Large intestine (tissue), 3 donors: ENCODE results near the gene THSD7B. TPM values are rescaled to one million over a fixed set of nuclear protein-coding genes. Genes with fewer than 3 reads are reported as not detected.
"Not testable (repeated sequence)": the region's sequence is repeated elsewhere in the genome, so short reads cannot be mapped to it uniquely, and the experiment has no call there.

Experiments
- DNase-seq, 2 donors: peaks; one replicate each; pipeline versions ENCODE4 v3.0.0 to v3.0.0-alpha.2; 2013
- H3K27ac ChIP-seq: one replicate; pipeline ENCODE4 v1.5.1; 2013; ENCODE audit warnings: low read length
- H3K27me3 ChIP-seq: 2 replicates; pipeline ENCODE4 v1.6.1; 2013; ENCODE audit warnings: low read length; ENCODE audit not compliant: control insufficient read depth, insufficient read depth
- H3K36me3 ChIP-seq: 2 replicates; pipeline ENCODE4 v1.6.1; 2013; ENCODE audit warnings: low read length; ENCODE audit not compliant: control insufficient read depth, insufficient read depth
- H3K4me1 ChIP-seq: one replicate; pipeline ENCODE4 v1.6.1; 2013; ENCODE audit warnings: low read length; ENCODE audit not compliant: control insufficient read depth, insufficient read depth
- H3K4me3 ChIP-seq: one replicate; pipeline ENCODE4 v1.5.1; 2013; ENCODE audit warnings: low read length
- H3K9me3 ChIP-seq: one replicate; pipeline ENCODE4 v1.6.1; 2013; ENCODE audit warnings: mild to moderate bottlenecking, low read depth, low read length, moderate library complexity; ENCODE audit not compliant: control insufficient read depth
- WGBS: methylation state at CpG from one replicate; pipeline ENCODE4 v1.1.5; 2013; ENCODE audit warnings: low lambda C conversion rate; ENCODE audit not compliant: insufficient coverage; 5-methylcytosine and 5-hydroxymethylcytosine counted together
- polyA plus RNA-seq: library from polyadenylated mRNA; unstranded; fragments of 120-200 nt; gene quantifications from one replicate; pipeline ENCODE4 v1.2.1, GENCODE V29; 2013

Gene THSD7B
- polyA plus RNA-seq, 1 donor = 2.2 TPM

- not testable (repeated sequence) for H3K9me3 ChIP-seq, H3K27ac ChIP-seq, H3K4me1 ChIP-seq, H3K36me3 ChIP-seq, DNase-seq, H3K4me3 ChIP-seq, H3K27me3 ChIP-seq
- no CpG with 5 or more reads among the region's 1 CpG for WGBS
Measured at GRCh38 chr2:137700250-137700649, 934.9 kb downstream of the THSD7B start.

DNA sequence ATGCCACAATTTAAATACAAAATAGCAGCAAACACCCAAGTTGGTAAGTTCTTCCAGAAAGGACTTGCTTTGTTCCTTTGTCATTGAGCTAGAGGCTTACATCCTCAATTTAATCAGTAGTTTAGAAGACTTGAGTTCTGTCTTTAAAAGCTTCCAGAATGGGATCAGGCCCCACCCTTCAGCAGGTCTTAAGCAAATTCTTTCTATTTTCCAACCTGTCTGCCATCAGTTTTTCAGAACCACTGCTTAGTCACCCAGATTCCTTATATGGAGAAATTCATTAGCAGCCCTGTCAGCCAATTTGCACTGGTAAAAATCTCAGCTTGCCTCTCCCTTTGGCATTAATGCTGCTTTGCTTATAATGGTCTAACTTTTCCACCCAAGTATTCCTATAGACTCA is 935.3 kb downstream of the THSD7B start:
- Histone ChIP-seq H3K27me3 (no peaks in the 10 kb centered on the region), H3K9me3 (peaks cover 3% of the 10 kb centered on the region), H3K4me3 (no peak overlapping the region), H3K36me3 (no peaks in the 10 kb centered on the region), H3K4me1 (no peaks in the 10 kb centered on the region), H3K27ac (no peak overlapping the region)
- DNase-seq = no peak

GRCh38 chr2:137705296-137705695 is 940.0 kb downstream of the THSD7B start:
- H3K9me3 ChIP-seq = peaks cover 3% of the 10 kb centered on the region
- 77% methylated on average over 2 of the region's 4 CpGs for WGBS
- no peak for DNase-seq

DNA sequence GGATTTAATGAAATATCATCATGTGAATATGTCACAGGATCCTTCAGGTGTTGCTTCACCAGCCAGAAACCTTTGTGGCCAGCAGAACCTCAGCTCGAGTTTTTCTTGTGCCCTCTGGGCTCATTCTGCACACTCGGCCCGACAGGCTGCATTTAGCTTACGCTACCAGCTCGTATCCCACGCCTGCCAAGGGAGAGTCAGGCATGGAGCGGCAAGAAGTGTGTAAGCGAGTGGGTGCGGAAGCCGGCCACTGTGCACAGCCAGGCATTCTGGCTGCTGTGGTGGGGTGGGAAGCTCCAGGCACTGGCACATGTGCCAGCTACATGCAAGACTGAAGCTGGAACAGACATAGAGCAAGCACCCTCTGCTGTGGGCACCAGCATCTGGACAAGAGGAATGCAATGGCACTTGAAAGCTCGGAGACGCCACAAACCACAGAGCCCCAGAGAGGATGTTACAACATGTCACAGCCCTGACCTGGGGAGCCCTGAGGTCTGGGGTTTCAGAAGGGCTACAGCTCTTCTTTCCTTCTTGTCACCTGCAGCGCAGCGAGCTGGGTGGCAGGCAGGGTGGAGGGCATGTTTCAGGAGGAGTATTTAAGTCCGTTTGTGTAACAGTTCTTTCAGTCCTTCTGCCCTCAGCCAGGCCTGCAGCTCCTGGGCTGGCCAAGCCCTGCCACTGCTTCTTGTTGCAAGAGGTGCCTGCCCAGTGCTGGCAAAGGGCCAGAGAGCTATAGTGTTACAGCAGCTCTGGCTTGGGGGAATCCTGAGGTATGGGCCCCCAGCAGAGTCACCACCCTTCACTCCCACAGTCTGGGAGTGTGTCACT is 941.7 kb downstream of the THSD7B start:
- no peaks in the 10 kb centered on the region for H3K4me1 ChIP-seq
- no peak for DNase-seq
- no peak overlapping the region for H3K4me3 ChIP-seq
- no peaks in the 10 kb centered on the region for H3K9me3 ChIP-seq
- no peaks in the 10 kb centered on the region for H3K27me3 ChIP-seq
- no peak overlapping the region for H3K27ac ChIP-seq
- no CpG with 5 or more reads among the region's 15 CpGs for WGBS
- H3K36me3 ChIP-seq = no peaks in the 10 kb centered on the region

More at GRCh38 chr2:137705296-137705695, 940.0 kb downstream of the THSD7B start:
- Histone ChIP-seq H3K4me3 (no peak overlapping the region), H3K27me3 (no peaks in the 10 kb centered on the region), H3K36me3 (no peaks in the 10 kb centered on the region), H3K27ac (no peak overlapping the region), H3K4me1 (no peaks in the 10 kb centered on the region)

GRCh38 chr2:137708311-137708710 is 943.0 kb downstream of the THSD7B start:
- H3K4me1 ChIP-seq = no peaks in the 10 kb centered on the region
- no peak overlapping the region for H3K4me3 ChIP-seq
- no peaks in the 10 kb centered on the region for H3K9me3 ChIP-seq
- H3K27me3 ChIP-seq = no peaks in the 10 kb centered on the region
- no CpG with 5 or more reads among the region's 5 CpGs for WGBS
- DNase-seq = no peak
- H3K27ac ChIP-seq = no peak overlapping the region
- no peaks in the 10 kb centered on the region for H3K36me3 ChIP-seq

DNA sequence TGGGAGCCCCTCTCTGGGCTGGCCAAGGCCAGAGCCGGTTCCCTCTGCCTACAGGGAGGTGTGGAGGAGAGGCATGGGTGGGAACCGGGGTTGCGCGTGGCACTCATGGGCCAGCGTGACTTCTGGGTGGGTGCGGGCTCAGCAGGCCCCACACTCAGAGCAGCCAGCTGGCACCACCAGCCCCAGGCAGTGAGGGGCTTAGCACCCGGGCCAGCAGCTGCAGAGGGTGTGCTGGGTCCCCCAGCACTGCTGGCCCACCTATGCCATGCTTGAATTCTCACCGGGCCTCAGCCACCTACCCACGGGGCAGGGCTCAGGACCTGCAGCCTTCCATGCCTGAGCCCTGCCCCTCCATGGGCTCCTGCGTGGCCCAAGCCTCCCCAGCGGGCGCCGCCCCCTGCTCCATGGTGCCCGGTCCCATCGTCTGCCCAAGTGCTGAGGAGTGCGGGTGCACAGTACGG is 950.4 kb downstream of the THSD7B start:
- H3K36me3 ChIP-seq = no peaks in the 10 kb centered on the region
- DNase-seq = no peak

DNA sequence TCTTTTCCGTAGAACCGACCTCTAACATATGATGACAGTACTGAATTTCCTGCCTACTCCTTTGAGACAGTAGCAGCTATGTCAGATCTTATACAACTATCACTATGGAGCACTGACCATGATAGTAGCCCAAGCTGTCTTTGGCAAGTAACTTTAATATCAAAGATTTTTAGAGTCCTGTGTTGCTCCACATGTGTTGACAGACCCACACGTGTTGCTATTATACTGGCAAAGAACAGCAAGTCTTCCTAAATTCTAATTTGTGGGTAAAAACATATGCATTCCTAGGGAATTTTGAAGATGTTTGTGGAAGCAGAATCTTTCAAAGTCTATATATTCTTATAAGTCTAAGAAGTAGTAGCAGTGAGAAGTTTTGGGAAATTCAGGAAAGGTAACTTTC is 953.4 kb downstream of the THSD7B start:
- no peaks in the 10 kb centered on the region for H3K27me3 ChIP-seq
- H3K27ac ChIP-seq = no peak overlapping the region
- no peaks in the 10 kb centered on the region for H3K4me1 ChIP-seq
- H3K4me3 ChIP-seq = no peak overlapping the region
- DNase-seq = no peak
- H3K9me3 ChIP-seq = peaks cover 8% of the 10 kb centered on the region
- no CpG with 5 or more reads among the region's 3 CpGs for WGBS
- H3K36me3 ChIP-seq = no peaks in the 10 kb centered on the region

More for the DNA sequence above, 950.4 kb downstream of the THSD7B start:
- no peak overlapping the region for H3K4me3 ChIP-seq
- H3K4me1 ChIP-seq = no peaks in the 10 kb centered on the region
- H3K27me3 ChIP-seq = no peaks in the 10 kb centered on the region
- WGBS = no CpG with 5 or more reads among the region's 17 CpGs
- H3K9me3 ChIP-seq = peaks cover 8% of the 10 kb centered on the region
- no peak overlapping the region for H3K27ac ChIP-seq

DNA sequence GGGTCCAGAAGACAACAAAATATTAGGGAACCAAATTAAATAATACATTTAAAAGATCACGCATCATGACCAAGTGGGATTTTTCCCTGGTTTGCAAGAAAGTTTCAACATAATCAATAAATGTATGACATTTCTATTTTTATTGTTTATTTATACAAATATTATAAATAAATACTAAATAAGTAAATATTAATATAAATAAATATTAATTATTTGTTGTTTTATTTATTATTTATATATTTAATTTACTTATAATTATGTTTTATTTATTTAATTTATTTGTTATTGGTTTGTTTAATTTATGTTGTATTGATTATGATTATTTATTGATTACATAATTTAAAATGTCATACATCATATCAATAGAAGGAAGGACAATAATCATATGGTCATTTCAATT is 956.4 kb downstream of the THSD7B start:
- Histone ChIP-seq H3K27me3 (no peaks in the 10 kb centered on the region), H3K9me3 (no peaks in the 10 kb centered on the region), H3K27ac (no peak overlapping the region), H3K36me3 (no peaks in the 10 kb centered on the region), H3K4me3 (no peak overlapping the region), H3K4me1 (no peaks in the 10 kb centered on the region)
- WGBS = no CpG with 5 or more reads among the region's 1 CpG
- no peak for DNase-seq

DNA sequence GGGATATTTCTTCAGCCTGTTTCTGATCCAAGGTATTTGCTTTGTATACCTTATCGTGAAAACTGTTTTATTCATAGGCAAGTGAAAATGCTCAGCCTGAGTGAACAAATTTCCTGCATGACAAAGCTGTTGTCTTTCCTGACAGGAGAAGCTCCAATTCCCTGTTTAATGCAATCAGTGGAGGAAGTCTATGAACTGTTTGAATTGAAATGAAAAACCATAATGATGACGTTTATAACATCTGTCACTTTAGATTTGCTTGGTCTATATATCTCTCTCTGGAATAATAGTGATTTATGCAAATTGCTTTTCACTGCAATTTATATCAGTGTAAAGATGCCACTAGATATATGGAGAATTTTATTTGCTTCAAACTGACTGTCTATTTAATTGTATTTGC is 959.6 kb downstream of the THSD7B start:
- no peak for DNase-seq
- Histone ChIP-seq H3K4me1 (no peaks in the 10 kb centered on the region), H3K27ac (no peak overlapping the region), H3K27me3 (no peaks in the 10 kb centered on the region), H3K9me3 (no peaks in the 10 kb centered on the region), H3K4me3 (no peak overlapping the region), H3K36me3 (no peaks in the 10 kb centered on the region)
- WGBS = 92% methylated on average over 2 of the region's 2 CpGs
